WERI-Rb-1 (cell line): ENCODE results near the gene TIGAR.

Experiments used
- DNase-seq: peaks from one replicate; pipeline ENCODE4 v3.0.0-alpha.2; 2020
- H3K27ac ChIP-seq: fragments of 250-450 bp; sonication (Bioruptor Pico); 2 replicates; pipeline ENCODE4 v1.5.1; 2020; ENCODE audit warnings: mild to moderate bottlenecking, moderate library complexity
- H3K27me3 ChIP-seq: fragments of 250-450 bp; sonication (Bioruptor Pico); 2 replicates; pipeline ENCODE4 v1.5.1; 2021; ENCODE audit warnings: mild to moderate bottlenecking, low read depth, moderate library complexity; ENCODE audit not compliant: insufficient read depth, severe bottlenecking
- H3K36me3 ChIP-seq: fragments of 250-450 bp; sonication (Bioruptor Pico); 2 replicates; pipeline ENCODE4 v1.5.1; 2020; ENCODE audit warnings: mild to moderate bottlenecking, moderate library complexity
- H3K4me3 ChIP-seq: 2 replicates; pipeline ENCODE4 v1.5.1; 2011; ENCODE audit warnings: low read depth, mild to moderate bottlenecking, control low read depth, low read length
- H3K9me3 ChIP-seq: fragments of 250-450 bp; sonication (Bioruptor Pico); 2 replicates; pipeline ENCODE4 v1.5.1; 2021; ENCODE audit warnings: mild to moderate bottlenecking, moderate library complexity; ENCODE audit not compliant: severe bottlenecking
- CTCF ChIP-seq: IDR thresholded peaks from 2 replicates; pipeline ENCODE4 v1.5.1; 2011; ENCODE audit warnings: low read depth, mild to moderate bottlenecking, control low read depth, inconsistent platforms, low read length

TIGAR gene

GRCh38 chr12:4324366-4324765 lies 3.4 kb downstream of the TIGAR start:
- no peak for DNase-seq
- Histone ChIP-seq H3K4me3 (no peak overlapping the region), H3K9me3 (no peaks in the 10 kb centered on the region), H3K27me3 (no peaks in the 10 kb centered on the region), H3K27ac (no peak overlapping the region), H3K36me3 (peaks cover 41% of the 10 kb centered on the region)
- no peak for TF ChIP-seq CTCF

GRCh38 chr12:4325966-4326365 lies 5.0 kb downstream of the TIGAR start:
- Histone ChIP-seq H3K36me3 (peaks cover 47% of the 10 kb centered on the region), H3K27ac (no peak overlapping the region), H3K9me3 (no peaks in the 10 kb centered on the region), H3K27me3 (no peaks in the 10 kb centered on the region), H3K4me3 (no peak overlapping the region)
- TF ChIP-seq CTCF, result no peak
- no peak for DNase-seq

- Histone ChIP-seq H3K27ac (no peak overlapping the region), H3K27me3 (no peaks in the 10 kb centered on the region), H3K9me3 (no peaks in the 10 kb centered on the region), H3K4me3 (no peak overlapping the region), H3K36me3 (peaks cover 55% of the 10 kb centered on the region)
- no peak for TF ChIP-seq CTCF
- DNase-seq, result no peak
Observed at GRCh38 chr12:4327293-4327692, 6.3 kb downstream of the TIGAR start.

GRCh38 chr12:4330203-4330602 lies 9.2 kb downstream of the TIGAR start:
- no peak for DNase-seq
- H3K4me3 ChIP-seq, result no peak overlapping the region
- H3K27me3 ChIP-seq, result no peaks in the 10 kb centered on the region
- peaks cover 3% of the 10 kb centered on the region for H3K9me3 ChIP-seq
- H3K27ac ChIP-seq, result peak overlapping the region; percentile 21; the same call in 1 of the 2 replicates
- H3K36me3 ChIP-seq, result peaks cover 66% of the 10 kb centered on the region
- no peak for TF ChIP-seq CTCF

- H3K27ac ChIP-seq, result peak overlapping the region; percentile 21
- peaks cover 68% of the 10 kb centered on the region for H3K36me3 ChIP-seq
- no peaks in the 10 kb centered on the region for H3K27me3 ChIP-seq
- H3K9me3 ChIP-seq, result peaks cover 3% of the 10 kb centered on the region
- TF ChIP-seq CTCF, result no peak
- H3K4me3 ChIP-seq, result no peak overlapping the region
- DNase-seq, result peak; percentile 33
Observed at GRCh38 chr12:4331221-4331620, 10.2 kb downstream of the TIGAR start.

- no peaks in the 10 kb centered on the region for H3K27me3 ChIP-seq
- H3K9me3 ChIP-seq, result peaks cover 3% of the 10 kb centered on the region
- no peak overlapping the region for H3K4me3 ChIP-seq
- H3K36me3 ChIP-seq, result peaks cover 75% of the 10 kb centered on the region
- no peak for TF ChIP-seq CTCF
- H3K27ac ChIP-seq, result peak overlapping the region; percentile 44
- DNase-seq, result no peak
Observed at GRCh38 chr12:4331842-4332241, 10.8 kb downstream of the TIGAR start.
